Ramos (cell line): Measurements from ENCODE around the gene METTL1.
"Not testable (repeated sequence)": the region's sequence is repeated elsewhere in the genome, so short reads cannot be mapped to it uniquely, and the experiment has no call there.

Experiments
- in situ Hi-C: fragments of 300-500 bp; cut with MboI; formaldehyde crosslinking; loops from one replicate; pipeline ENCODE4 v1.14.3; 2022; ENCODE audit warnings: low sequenced_read_pairs; ENCODE audit not compliant: unreplicated experiment

METTL1 gene

GRCh38 chr12:57730336-57731067 lies 41.4 kb downstream of the METTL1 start:
- in situ Hi-C loops: no loop called here

- in situ Hi-C loops: no loop called here
Measured at GRCh38 chr12:57729321-57729844, 42.5 kb downstream of the METTL1 start.

- in situ Hi-C loops: no loop called here
Measured at GRCh38 chr12:57727758-57728395, 44.0 kb downstream of the METTL1 start.

GRCh38 chr12:57726884-57727757 lies 44.8 kb downstream of the METTL1 start:
- in situ Hi-C loops: no loop called here

GRCh38 chr12:57726151-57726883 lies 45.6 kb downstream of the METTL1 start:
- in situ Hi-C loops: no loop called here

GRCh38 chr12:57725851-57726150 lies 46.1 kb downstream of the METTL1 start:
- in situ Hi-C loops: no loop called here

- in situ Hi-C loops: no loop called here
Measured at GRCh38 chr12:57724936-57725740, 46.8 kb downstream of the METTL1 start.

- in situ Hi-C loops: no loop called here
Measured at GRCh38 chr12:57724003-57724935, 47.6 kb downstream of the METTL1 start.

- in situ Hi-C loops: no loop called here
Measured at GRCh38 chr12:57723630-57723962, 48.3 kb downstream of the METTL1 start.

GRCh38 chr12:57722716-57723629 lies 48.9 kb downstream of the METTL1 start:
- in situ Hi-C loops: no loop called here

GRCh38 chr12:57721846-57722608 lies 49.9 kb downstream of the METTL1 start:
- in situ Hi-C loops: not testable (repeated sequence)

GRCh38 chr12:57720606-57721595 lies 51.0 kb downstream of the METTL1 start:
- in situ Hi-C loops: no loop called here

- in situ Hi-C loops: no loop called here
Measured at GRCh38 chr12:57719777-57720605, 51.9 kb downstream of the METTL1 start.

GRCh38 chr12:57718641-57719528 lies 53.0 kb downstream of the METTL1 start:
- in situ Hi-C loops: no loop called here
